ENCODE measurements around the gene TIMELESS. TPM values are rescaled to one million over a fixed set of nuclear protein-coding genes. Genes with fewer than 3 reads are reported as not detected.
A peak's percentile ranks its signal among the peaks of the same experiment; 100 is the strongest.
"Not testable (repeated sequence)": the region's sequence is repeated elsewhere in the genome, so short reads cannot be mapped to it uniquely, and the experiment has no call there.

Gene TIMELESS
- total RNA-seq, 2 experiments from 2014 or later, result 46.5 to 103 TPM

- H3K4me1 ChIP-seq (ENCODE audit: insufficient read depth, low read length, poor library complexity, severe bottlenecking), result peaks cover 25% of the 10 kb centered on the region
- H2AFZ ChIP-seq (ENCODE audit: low read length), result peak overlapping the region; percentile 15; the same call in 1 of the 2 replicates
- intact Hi-C loops (cut with micrococcal nuclease; ENCODE audit: unreplicated experiment), result no loop called here
- TF ChIP-seq CTCF (conservative IDR thresholded peaks at IDR 0.05; ENCODE audit: low read length) (no peak), EZH2phosphoT487 (IDR thresholded peaks at IDR 0.05; ENCODE audit: borderline replicate concordance, low read depth, low read length) (no peak)
- no peaks in the 10 kb centered on the region for H4K20me1 ChIP-seq (ENCODE audit: insufficient read depth, low read length)
- peak overlapping the region; percentile 88 for H3K4me3 ChIP-seq (ENCODE audit: low read depth, low read length, poor library complexity, severe bottlenecking)
- H3K79me2 ChIP-seq (ENCODE audit: insufficient read depth, low read depth, low read length), result peaks cover 30% of the 10 kb centered on the region; the same call in 1 of the 2 replicates
- H3K36me3 ChIP-seq (ENCODE audit: insufficient read depth, low read length), result peaks cover 20% of the 10 kb centered on the region
- peak overlapping the region; percentile 90 for H3K27ac ChIP-seq (ENCODE audit: low read depth, low read length, poor library complexity, severe bottlenecking)
- H3K9me2 ChIP-seq (ENCODE audit: insufficient read depth, low read length), result no peaks in the 10 kb centered on the region
- H3K4me2 ChIP-seq (ENCODE audit: low read length), result peak overlapping the region; percentile 77
- POLR2A ChIA-PET, result interaction anchor here (0.6 to 7.5 kb wide), 16 partner anchors 9 to 734 kb away, joined by 3 to 98 read pairs (median 4); partner anchors contain the start of genes PAN2 and STAT2
- CTCF ChIA-PET (ENCODE audit: unreplicated experiment), result interaction anchor here (1.2 to 1.4 kb wide), 2 partner anchors 9 to 14 kb away, joined by 3 to 10 read pairs; no protein-coding TSS in a partner anchor
- H3K9me3 ChIP-seq (ENCODE audit: low read length), result no peaks in the 10 kb centered on the region
- no peak for DNase-seq (ENCODE audit: low spot score)
- BruUV-seq (replicated peaks), result no TSS peak
Observed at GRCh38 chr12:56450241-56450640, 1.0 kb upstream of the TIMELESS start.

- H3K9me3 ChIP-seq (ENCODE audit: low read length), result no peaks in the 10 kb centered on the region
- DNase-seq (ENCODE audit: low spot score), result no peak
- H2AFZ ChIP-seq (ENCODE audit: low read length), result peak overlapping the region; percentile 80
- no peaks in the 10 kb centered on the region for H4K20me1 ChIP-seq (ENCODE audit: insufficient read depth, low read length)
- H3K79me2 ChIP-seq (ENCODE audit: insufficient read depth, low read depth, low read length), result peaks cover 33% of the 10 kb centered on the region; the same call in 1 of the 2 replicates
- no peaks in the 10 kb centered on the region for H3K9me2 ChIP-seq (ENCODE audit: insufficient read depth, low read length)
- H3K4me2 ChIP-seq (ENCODE audit: low read length), result peak overlapping the region; percentile 77
- peak overlapping the region; percentile 88 for H3K4me3 ChIP-seq (ENCODE audit: low read depth, low read length, poor library complexity, severe bottlenecking)
- peak overlapping the region; percentile 90 for H3K27ac ChIP-seq (ENCODE audit: low read depth, low read length, poor library complexity, severe bottlenecking)
- BruUV-seq (replicated peaks), result TSS peak; percentile 100
- H3K36me3 ChIP-seq (ENCODE audit: insufficient read depth, low read length), result peaks cover 24% of the 10 kb centered on the region
- intact Hi-C loops (cut with micrococcal nuclease; ENCODE audit: unreplicated experiment), result loop anchor here (1.0 to 5.0 kb wide), 5 partner anchors 74 to 322 kb away; partner anchors contain the start of genes ESYT1, PAN2 and STAT2
- H3K4me1 ChIP-seq (ENCODE audit: insufficient read depth, low read length, poor library complexity, severe bottlenecking), result peaks cover 25% of the 10 kb centered on the region
- TF ChIP-seq EZH2phosphoT487 (IDR thresholded peaks at IDR 0.05; ENCODE audit: borderline replicate concordance, low read depth, low read length) (no peak), CTCF (conservative IDR thresholded peaks at IDR 0.05; ENCODE audit: low read length) (no peak)
- POLR2A ChIA-PET, result interaction anchor here (0.6 to 7.5 kb wide), 15 partner anchors 11 to 733 kb away, joined by 4 to 98 read pairs (median 4); partner anchors contain the start of genes CNPY2, IL23A, PAN2 and STAT2
- CTCF ChIA-PET (ENCODE audit: unreplicated experiment), result interaction anchor here (1.2 to 1.5 kb wide), 3 partner anchors 9 to 90 kb away, joined by 3 to 10 read pairs (median 3); partner anchors contain the start of gene STAT2
Observed at GRCh38 chr12:56449622-56449984, 377 bp upstream of the TIMELESS start.

- H3K9me2 ChIP-seq (ENCODE audit: insufficient read depth, low read length); H3K4me3 ChIP-seq (ENCODE audit: low read depth, low read length, poor library complexity, severe bottlenecking); CTCF ChIA-PET (ENCODE audit: unreplicated experiment); H3K27ac ChIP-seq (ENCODE audit: low read depth, low read length, poor library complexity, severe bottlenecking); H2AFZ ChIP-seq (ENCODE audit: low read length); intact Hi-C loops (cut with micrococcal nuclease; ENCODE audit: unreplicated experiment); DNase-seq (ENCODE audit: low spot score); H3K9me3 ChIP-seq (ENCODE audit: low read length); POLR2A ChIA-PET; H3K4me2 ChIP-seq (ENCODE audit: low read length); H4K20me1 ChIP-seq (ENCODE audit: insufficient read depth, low read length); BruUV-seq (replicated peaks): not testable (repeated sequence)
- peaks cover 77% of the 10 kb centered on the region for H3K79me2 ChIP-seq (ENCODE audit: insufficient read depth, low read depth, low read length)
- peaks cover 11% of the 10 kb centered on the region for H3K4me1 ChIP-seq (ENCODE audit: insufficient read depth, low read length, poor library complexity, severe bottlenecking)
- peaks cover 74% of the 10 kb centered on the region for H3K36me3 ChIP-seq (ENCODE audit: insufficient read depth, low read length)
Observed at GRCh38 chr12:56443208-56443607, 6.0 kb downstream of the TIMELESS start.

Data from OCI-LY7 (cell line).